HEK293 (cell line): ENCODE data around the gene TRIM46.
A peak's percentile ranks its signal among the peaks of the same experiment; 100 is the strongest.

Experiments used
- BCL11A ChIP-seq: fragments of 450-650 bp; formaldehyde crosslinking; IDR thresholded peaks from 2 replicates; pipeline ENCODE4 v1.5.1; 2016; ENCODE audit warnings: low read depth, missing biosample characterization, missing genetic modification characterization
- EGR2 ChIP-seq: fragments of 450-650 bp; formaldehyde crosslinking; IDR thresholded peaks from 2 replicates; pipeline ENCODE4 v1.5.1; 2016; ENCODE audit warnings: low read depth, missing biosample characterization, missing genetic modification characterization
- GLIS2 ChIP-seq: fragments of 450-650 bp; formaldehyde crosslinking; IDR thresholded peaks from 2 replicates; pipeline ENCODE4 v1.5.1; 2016; ENCODE audit warnings: missing biosample characterization, missing genetic modification characterization
- HOXA7 ChIP-seq: sonication (generic); formaldehyde crosslinking; IDR thresholded peaks from 2 replicates; pipeline ENCODE4 v1.8.1; 2022; ENCODE audit warnings: missing genetic modification reagents, borderline replicate concordance
- RBAK ChIP-seq: fragments of 450-650 bp; formaldehyde crosslinking; IDR thresholded peaks from 2 replicates; pipeline ENCODE4 v1.5.1; 2016; ENCODE audit warnings: missing biosample characterization, missing genetic modification characterization
- REPIN1 ChIP-seq: fragments of 450-650 bp; formaldehyde crosslinking; IDR thresholded peaks from 2 replicates; pipeline ENCODE4 v1.5.1; 2017; ENCODE audit warnings: missing biosample characterization, missing genetic modification characterization, low read depth
- REST ChIP-seq: fragments of 450-650 bp; formaldehyde crosslinking; IDR thresholded peaks from 2 replicates; pipeline ENCODE4 v1.5.1; 2016; ENCODE audit warnings: missing biosample characterization, missing genetic modification characterization
- WT1 ChIP-seq: fragments of 450-650 bp; formaldehyde crosslinking; IDR thresholded peaks from 2 replicates; pipeline ENCODE4 v1.5.1; 2016; ENCODE audit warnings: missing biosample characterization, missing genetic modification characterization
- ZIC2 ChIP-seq: fragments of 450-650 bp; formaldehyde crosslinking; IDR thresholded peaks from 2 replicates; pipeline ENCODE4 v1.5.1; 2016; ENCODE audit warnings: missing biosample characterization, missing genetic modification characterization
- ZNF114 ChIP-seq: fragments of 450-650 bp; formaldehyde crosslinking; IDR thresholded peaks from 2 replicates; pipeline ENCODE4 v1.5.0; 2017; ENCODE audit warnings: missing biosample characterization, missing genetic modification characterization
- ZNF16 ChIP-seq: fragments of 450-650 bp; formaldehyde crosslinking; IDR thresholded peaks from 2 replicates; pipeline ENCODE4 v1.5.1; 2016; ENCODE audit warnings: low read depth, missing biosample characterization, missing genetic modification characterization
- ZNF18 ChIP-seq: fragments of 450-650 bp; formaldehyde crosslinking; IDR thresholded peaks from 2 replicates; pipeline ENCODE4 v1.5.1; 2016; ENCODE audit warnings: missing biosample characterization, missing genetic modification characterization
- ZNF2 ChIP-seq: fragments of 450-650 bp; formaldehyde crosslinking; IDR thresholded peaks from 2 replicates; pipeline ENCODE4 v1.5.1; 2016; ENCODE audit warnings: missing biosample characterization, missing genetic modification characterization
- ZNF211 ChIP-seq: fragments of 450-650 bp; formaldehyde crosslinking; IDR thresholded peaks from 2 replicates; pipeline ENCODE4 v1.5.1; 2016; ENCODE audit warnings: low read depth, missing biosample characterization, missing genetic modification characterization
- ZNF280D ChIP-seq: fragments of 450-650 bp; formaldehyde crosslinking; IDR thresholded peaks from 2 replicates; pipeline ENCODE4 v1.5.1; 2016; ENCODE audit warnings: missing biosample characterization, missing genetic modification characterization
- ZNF311 ChIP-seq: fragments of 450-650 bp; formaldehyde crosslinking; IDR thresholded peaks from 2 replicates; pipeline ENCODE4 v1.5.1; 2017; ENCODE audit warnings: missing biosample characterization, missing genetic modification characterization, borderline replicate concordance
- ZNF354C ChIP-seq: fragments of 450-650 bp; formaldehyde crosslinking; IDR thresholded peaks from 2 replicates; pipeline ENCODE4 v1.5.1; 2016; ENCODE audit warnings: missing biosample characterization, missing genetic modification characterization, low read depth, borderline replicate concordance
- ZNF514 ChIP-seq: fragments of 450-650 bp; formaldehyde crosslinking; IDR thresholded peaks from 2 replicates; pipeline ENCODE4 v1.5.1; 2016; ENCODE audit warnings: missing biosample characterization, missing genetic modification characterization
- ZNF544 ChIP-seq: fragments of 450-650 bp; formaldehyde crosslinking; IDR thresholded peaks from 2 replicates; pipeline ENCODE4 v1.5.0; 2017; ENCODE audit warnings: missing biosample characterization, missing genetic modification characterization
- ZNF555 ChIP-seq: fragments of 450-650 bp; formaldehyde crosslinking; conservative IDR thresholded peaks from 2 replicates; pipeline ENCODE4 v1.5.1; 2017; ENCODE audit warnings: missing biosample characterization, mild to moderate bottlenecking, missing genetic modification characterization, inconsistent platforms
- ZNF558 ChIP-seq: fragments of 450-650 bp; formaldehyde crosslinking; IDR thresholded peaks from 2 replicates; pipeline ENCODE4 v1.5.1; 2016; ENCODE audit warnings: missing biosample characterization, missing genetic modification characterization
- ZNF561 ChIP-seq: fragments of 450-650 bp; IDR thresholded peaks from 2 replicates; pipeline ENCODE4 v1.5.1; 2018; ENCODE audit warnings: missing biosample characterization, missing genetic modification characterization, borderline replicate concordance
- ZNF626 ChIP-seq: fragments of 450-650 bp; sonication (Bioruptor Pico); formaldehyde crosslinking; IDR thresholded peaks from 2 replicates; pipeline ENCODE4 v1.5.1; 2018; ENCODE audit warnings: missing biosample characterization, missing genetic modification characterization, inconsistent platforms
- ZNF777 ChIP-seq: fragments of 450-650 bp; formaldehyde crosslinking; IDR thresholded peaks from 2 replicates; pipeline ENCODE4 v1.5.1; 2017; ENCODE audit warnings: missing biosample characterization, missing genetic modification characterization, borderline replicate concordance
- ZNF792 ChIP-seq: fragments of 450-650 bp; formaldehyde crosslinking; IDR thresholded peaks from 2 replicates; pipeline ENCODE4 v1.5.1; 2016; ENCODE audit warnings: missing biosample characterization, missing genetic modification characterization
- ZNF830 ChIP-seq: fragments of 450-650 bp; IDR thresholded peaks from 2 replicates; pipeline ENCODE4 v1.5.0; 2018; ENCODE audit warnings: missing biosample characterization, missing genetic modification characterization, low read depth, mild to moderate bottlenecking, moderate library complexity
- TF ChIP-seq, protein P1 (sequence below): fragments of 450-650 bp; formaldehyde crosslinking; conservative IDR thresholded peaks from 2 replicates; pipeline ENCODE4 v1.5.1; 2016; ENCODE audit warnings: low read depth, missing biosample characterization, missing genetic modification characterization

The TRIM46 gene

DNA sequence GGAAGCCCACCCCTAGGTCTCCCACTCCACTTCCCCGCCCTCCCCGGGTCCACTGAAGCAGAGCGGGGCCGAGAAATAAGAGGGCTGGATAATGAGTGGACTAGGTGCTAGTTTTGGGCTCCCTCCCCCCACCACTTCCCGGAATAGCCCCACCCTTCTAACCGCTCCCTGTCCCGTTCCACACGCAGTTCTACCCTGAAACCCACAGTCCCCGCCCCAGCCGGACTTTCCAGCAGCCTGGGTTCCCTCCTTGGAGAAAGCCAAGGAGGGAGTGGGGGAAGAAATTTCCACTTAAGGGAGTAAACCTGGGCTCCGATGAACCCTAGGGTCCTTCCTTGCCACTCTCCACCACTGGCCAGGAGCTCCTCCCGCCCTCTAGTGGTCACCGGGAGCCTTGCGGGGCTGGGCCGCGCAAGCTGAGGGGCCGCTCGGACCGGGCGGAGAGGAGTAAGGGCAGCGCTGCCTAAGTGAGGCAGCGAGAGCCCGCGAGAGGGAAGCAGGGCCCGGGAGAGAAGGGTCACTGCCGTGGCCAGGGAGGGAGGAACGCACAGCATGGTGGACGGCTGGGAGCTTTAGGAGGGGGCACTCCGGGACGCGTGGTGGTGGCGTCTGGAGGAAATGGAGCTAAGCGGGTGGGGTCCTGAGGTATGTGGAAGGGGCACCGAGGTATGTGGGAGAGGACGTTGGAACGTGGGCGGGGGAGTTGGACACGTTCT, 19.8 kb downstream of the TRIM46 start (continued):
- TF ChIP-seq ZNF792 (tag by site-specific recombination) (peak; percentile 65; the same call in 1 of the 2 replicates), ZNF544 (tag by site-specific recombination) (no peak), REST (tag by site-specific recombination) (0 out of 2 replicates have a peak, but pooled peaks have one; percentile 14), ZNF16 (tag by site-specific recombination) (no peak), ZNF18 (tag by site-specific recombination) (no peak), REPIN1 (no peak), ZNF2 (tag by site-specific recombination) (peak; percentile 33; the same call in 1 of the 2 replicates), HOXA7 (no peak), ZNF626 (tag by site-specific recombination) (no peak), BCL11A (tag by site-specific recombination) (peak; percentile 80), ZNF354C (no peak), GLIS2 (tag by site-specific recombination) (peak; percentile 93), ZNF830 (tag by site-specific recombination) (no peak), ZNF280D (tag by site-specific recombination) (no peak), ZNF555 (tag by site-specific recombination) (no peak), RBAK (tag by site-specific recombination) (no peak), EGR2 (tag by site-specific recombination) (peak; percentile 98), ZNF114 (no peak), ZNF558 (no peak; the same call in 1 of the 2 replicates), ZNF311 (tag by site-specific recombination) (no peak), WT1 (tag by site-specific recombination) (peak; percentile 66; the same call in 1 of the 2 replicates), ZNF211 (tag by site-specific recombination) (no peak), ZNF777 (tag by site-specific recombination) (peak; percentile 77; the same call in 1 of the 2 replicates), ZIC2 (tag by site-specific recombination) (peak; percentile 55), ZNF514 (no peak), ZNF561 (tag by site-specific recombination) (peak; percentile 92)
- TF ChIP-seq, protein P1, sequence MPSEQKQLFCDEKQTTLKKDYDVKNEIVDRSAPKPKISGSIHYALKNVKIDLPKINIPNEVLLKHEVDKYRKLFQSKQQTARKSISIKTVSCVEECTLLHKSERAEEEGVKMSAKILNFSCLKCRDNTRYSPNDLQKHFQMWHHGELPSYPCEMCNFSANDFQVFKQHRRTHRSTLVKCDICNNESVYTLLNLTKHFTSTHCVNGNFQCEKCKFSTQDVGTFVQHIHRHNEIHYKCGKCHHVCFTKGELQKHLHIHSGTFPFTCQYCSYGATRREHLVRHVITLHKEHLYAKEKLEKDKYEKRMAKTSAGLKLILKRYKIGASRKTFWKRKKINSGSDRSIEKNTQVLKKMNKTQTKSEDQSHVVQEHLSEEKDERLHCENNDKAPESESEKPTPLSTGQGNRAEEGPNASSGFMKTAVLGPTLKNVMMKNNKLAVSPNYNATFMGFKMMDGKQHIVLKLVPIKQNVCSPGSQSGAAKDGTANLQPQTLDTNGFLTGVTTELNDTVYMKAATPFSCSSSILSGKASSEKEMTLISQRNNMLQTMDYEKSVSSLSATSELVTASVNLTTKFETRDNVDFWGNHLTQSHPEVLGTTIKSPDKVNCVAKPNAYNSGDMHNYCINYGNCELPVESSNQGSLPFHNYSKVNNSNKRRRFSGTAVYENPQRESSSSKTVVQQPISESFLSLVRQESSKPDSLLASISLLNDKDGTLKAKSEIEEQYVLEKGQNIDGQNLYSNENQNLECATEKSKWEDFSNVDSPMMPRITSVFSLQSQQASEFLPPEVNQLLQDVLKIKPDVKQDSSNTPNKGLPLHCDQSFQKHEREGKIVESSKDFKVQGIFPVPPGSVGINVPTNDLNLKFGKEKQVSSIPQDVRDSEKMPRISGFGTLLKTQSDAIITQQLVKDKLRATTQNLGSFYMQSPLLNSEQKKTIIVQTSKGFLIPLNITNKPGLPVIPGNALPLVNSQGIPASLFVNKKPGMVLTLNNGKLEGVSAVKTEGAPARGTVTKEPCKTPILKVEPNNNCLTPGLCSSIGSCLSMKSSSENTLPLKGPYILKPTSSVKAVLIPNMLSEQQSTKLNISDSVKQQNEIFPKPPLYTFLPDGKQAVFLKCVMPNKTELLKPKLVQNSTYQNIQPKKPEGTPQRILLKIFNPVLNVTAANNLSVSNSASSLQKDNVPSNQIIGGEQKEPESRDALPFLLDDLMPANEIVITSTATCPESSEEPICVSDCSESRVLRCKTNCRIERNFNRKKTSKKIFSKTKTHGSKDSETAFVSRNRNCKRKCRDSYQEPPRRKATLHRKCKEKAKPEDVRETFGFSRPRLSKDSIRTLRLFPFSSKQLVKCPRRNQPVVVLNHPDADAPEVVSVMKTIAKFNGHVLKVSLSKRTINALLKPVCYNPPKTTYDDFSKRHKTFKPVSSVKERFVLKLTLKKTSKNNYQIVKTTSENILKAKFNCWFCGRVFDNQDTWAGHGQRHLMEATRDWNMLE (tag by site-specific recombination) = no peak
